HK-2 (cell line): ENCODE data around the gene RAB26.

ENCODE experiments used
- DNase-seq: peaks from one replicate; pipeline ENCODE4 v3.0.0-alpha.2; 2018; ENCODE audit not compliant: unreplicated experiment

Gene RAB26

GRCh38 chr16:2142942-2143877, 5.2 kb upstream of the RAB26 start:
- no peak for DNase-seq

DNA sequence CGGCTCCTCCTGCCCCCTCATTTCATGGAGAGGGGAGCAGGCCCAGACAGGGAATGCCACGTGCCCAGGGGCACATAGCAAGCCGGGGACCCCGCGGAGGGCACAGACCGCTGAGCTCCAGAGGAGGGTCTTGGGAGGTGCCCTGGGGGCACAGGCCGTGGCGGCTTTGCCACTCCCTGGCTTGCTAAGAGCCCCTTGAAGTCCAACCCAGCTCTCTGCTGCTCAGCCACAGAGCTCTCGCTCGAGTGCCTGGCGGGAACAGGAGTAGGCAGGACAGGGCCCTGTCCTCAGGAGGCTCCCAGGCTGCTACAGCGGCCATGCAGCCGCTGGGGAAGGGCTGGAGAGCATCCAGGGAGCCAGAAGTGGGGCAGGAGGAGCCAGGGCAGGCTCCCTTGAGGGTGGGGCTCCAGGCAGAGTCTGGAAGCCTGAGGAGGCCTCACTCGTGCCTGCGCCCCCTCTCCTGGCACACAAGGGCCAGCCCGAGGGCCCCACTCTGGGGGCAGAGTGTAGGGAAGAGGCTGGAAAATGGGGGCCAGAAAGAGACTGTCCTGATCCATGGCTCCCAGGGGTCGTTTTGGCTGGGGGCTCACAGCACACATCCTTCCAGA, 4.4 kb upstream of the RAB26 start:
- DNase-seq: no peak

- no peak for DNase-seq
Measured at GRCh38 chr16:2145843-2146242, 2.6 kb upstream of the RAB26 start.

DNA sequence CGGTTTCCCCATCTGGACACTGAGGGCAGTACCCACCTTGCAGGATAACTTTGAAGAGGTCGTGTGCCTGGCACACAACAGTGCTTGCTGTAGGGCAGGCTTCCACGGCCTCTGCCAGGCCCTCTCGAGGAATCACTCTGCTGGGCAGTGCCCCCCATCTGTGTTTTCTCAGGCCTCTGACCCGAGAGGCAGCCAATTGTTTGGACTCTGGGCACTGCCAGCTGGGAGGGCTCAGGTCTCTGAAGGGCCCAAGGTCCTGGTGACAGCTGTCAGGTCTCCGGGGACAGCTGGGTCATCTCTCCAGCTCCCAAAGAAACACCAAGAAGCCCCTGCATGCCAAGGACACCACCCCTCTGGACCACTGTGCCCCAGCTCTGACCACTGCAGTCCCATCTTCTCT, 1.0 kb upstream of the RAB26 start:
- no peak for DNase-seq

GRCh38 chr16:2148714-2149629, 547 bp downstream of the RAB26 start:
- DNase-seq: peak; percentile 42

DNA sequence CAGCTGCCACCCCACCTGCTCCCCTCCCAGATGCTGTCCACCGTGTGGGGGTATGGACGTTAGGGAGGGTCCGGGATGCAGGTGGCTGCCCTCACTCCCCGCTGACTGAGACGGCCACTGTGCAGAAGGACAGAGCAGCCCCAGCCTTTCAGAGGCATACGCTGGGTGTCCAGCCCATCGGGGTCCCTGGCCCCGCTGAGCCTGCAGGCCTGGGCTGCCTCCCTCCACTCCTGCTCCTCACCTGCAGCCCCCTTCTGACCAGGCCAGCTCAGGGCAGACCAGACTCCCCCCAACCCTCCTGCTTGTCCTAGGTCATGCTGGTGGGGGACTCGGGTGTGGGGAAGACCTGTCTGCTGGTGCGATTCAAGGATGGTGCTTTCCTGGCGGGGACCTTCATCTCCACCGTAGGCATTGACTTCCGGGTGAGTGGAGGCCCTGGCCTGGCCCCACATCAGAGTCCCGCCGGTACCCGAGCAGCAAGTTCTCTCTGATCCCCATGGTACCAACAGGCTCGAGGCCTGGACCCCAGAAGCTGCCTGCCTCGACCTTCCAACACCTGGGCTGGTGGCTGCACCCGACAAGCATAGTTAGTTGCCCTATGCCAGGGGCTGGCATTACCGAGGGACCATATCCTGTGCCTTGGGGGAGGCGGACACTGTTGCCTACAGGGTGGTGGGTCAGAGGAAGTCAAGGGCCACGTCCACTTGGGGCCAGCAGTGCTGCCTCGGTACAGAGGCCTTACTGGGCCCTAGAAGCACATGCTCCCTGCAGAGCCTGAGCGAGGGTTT, 1.4 kb downstream of the RAB26 start:
- DNase-seq: peak; percentile 41

- DNase-seq: peak; percentile 58
Measured at GRCh38 chr16:2150418-2151187, 2.2 kb downstream of the RAB26 start.

GRCh38 chr16:2151188-2152091, 3.0 kb downstream of the RAB26 start:
- peak; percentile 30 for DNase-seq

DNA sequence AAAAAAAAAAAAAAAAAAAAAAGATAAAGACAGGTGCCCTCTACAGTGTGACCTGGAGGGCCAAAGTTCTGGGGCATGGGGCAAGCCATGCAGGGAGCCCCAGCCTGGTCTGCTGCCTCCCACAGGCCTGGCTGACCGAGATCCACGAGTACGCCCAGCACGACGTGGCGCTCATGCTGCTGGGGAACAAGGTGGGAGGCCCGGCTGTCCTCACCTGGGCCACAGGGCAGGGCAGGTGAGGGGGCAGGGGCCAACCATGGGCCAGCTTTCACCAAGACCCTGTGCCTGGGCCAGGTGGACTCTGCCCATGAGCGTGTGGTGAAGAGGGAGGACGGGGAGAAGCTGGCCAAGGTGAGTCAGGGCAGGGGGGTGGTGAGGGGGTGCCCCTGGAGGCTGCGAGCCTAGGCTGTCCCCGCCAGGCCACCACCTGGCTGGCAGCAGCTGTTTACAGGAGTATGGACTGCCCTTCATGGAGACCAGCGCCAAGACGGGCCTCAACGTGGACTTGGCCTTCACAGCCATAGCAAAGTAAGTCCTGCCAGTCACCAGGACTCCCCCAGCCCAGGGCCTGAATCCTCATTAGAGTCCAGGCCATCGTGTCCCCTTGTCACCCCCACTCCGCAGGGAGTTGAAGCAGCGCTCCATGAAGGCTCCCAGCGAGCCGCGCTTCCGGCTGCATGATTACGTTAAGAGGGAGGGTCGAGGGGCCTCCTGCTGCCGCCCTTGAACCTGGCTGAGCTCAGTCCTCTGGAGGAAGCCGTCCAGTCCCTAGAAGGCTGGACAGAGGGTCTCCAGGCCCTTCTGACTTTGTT, 4.5 kb downstream of the RAB26 start:
- peak; percentile 37 for DNase-seq

DNA sequence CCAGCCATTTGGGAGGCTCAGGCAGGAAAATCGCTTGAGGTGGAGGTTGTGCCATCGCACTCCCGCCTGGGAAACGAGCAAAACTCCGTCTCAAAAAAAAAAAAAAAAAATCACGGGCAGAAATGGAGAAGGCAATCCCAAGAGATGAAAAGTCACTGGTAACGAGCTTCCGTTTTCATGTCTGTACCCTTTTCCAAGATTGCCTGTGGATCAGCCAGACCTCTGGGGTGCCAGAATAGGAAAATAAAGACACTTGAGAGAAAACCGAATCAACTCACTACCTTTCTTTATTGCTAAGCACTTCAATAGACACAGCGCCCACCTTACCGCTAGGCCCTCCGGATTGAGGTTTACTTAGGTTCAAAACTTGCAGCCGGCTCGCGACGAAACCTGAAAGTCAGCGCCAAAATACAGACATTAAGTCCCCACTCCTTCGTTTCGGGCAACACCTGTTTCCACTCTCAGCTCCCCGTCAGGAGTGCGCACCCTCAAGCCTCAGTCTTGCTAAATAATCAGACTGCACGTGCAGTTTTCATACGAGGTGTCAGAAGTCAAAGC, 6.2 kb downstream of the RAB26 start:
- DNase-seq: no peak

DNA sequence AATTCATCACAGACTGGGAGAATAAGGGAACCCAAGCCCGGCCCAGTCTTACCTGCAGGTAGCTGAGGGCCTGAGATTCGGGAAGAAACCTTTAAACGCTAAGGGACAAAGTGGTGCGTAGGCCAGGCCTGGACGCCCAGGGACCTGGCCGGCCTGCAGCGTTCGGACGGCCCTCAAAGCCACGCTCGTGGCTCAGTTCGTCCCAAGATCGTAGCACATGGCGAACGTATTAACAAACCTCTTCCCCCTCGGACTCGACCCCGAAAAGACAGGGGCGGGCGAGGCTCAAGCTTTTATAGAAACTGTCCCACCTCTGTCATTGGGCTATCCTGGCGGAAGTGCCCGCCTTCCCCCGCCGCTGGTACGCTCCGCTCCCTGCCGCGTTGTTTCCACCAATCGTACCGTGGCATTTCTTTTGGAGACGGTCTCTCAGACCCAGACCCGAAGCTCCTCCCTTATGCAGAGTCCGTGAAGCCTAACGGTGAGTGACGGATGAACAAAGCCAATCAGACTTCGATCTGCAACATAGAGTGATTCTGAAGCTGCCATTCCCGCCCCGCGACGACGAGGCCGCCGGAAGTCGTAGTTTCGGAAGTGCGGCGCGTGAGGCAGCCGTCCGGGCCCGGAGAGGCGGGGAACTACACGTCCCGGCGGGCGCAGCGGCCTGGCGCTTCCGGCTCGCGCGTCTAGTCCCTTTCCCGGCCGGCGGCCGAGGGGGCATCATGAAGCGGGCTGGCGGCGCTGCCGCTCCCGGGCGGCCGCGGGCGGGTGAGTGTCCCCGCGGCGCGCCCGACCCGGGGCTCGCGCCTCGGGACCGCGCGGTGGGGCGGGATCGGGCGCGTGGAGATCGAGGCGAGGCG, 6.9 kb downstream of the RAB26 start, which contains the start of gene TRAF7:
Gene TRAF7, plus strand, starts transcription at position 692 of the 860 bp plus-strand sequence. CDS start 8,139 bp downstream, outside the sequence.
- peak; percentile 94 for DNase-seq

GRCh38 chr16:2155977-2156848, 7.8 kb downstream of the RAB26 start:
- peak; percentile 36 for DNase-seq

- DNase-seq: no peak
Measured at GRCh38 chr16:2156849-2157224, 8.4 kb downstream of the RAB26 start.

DNA sequence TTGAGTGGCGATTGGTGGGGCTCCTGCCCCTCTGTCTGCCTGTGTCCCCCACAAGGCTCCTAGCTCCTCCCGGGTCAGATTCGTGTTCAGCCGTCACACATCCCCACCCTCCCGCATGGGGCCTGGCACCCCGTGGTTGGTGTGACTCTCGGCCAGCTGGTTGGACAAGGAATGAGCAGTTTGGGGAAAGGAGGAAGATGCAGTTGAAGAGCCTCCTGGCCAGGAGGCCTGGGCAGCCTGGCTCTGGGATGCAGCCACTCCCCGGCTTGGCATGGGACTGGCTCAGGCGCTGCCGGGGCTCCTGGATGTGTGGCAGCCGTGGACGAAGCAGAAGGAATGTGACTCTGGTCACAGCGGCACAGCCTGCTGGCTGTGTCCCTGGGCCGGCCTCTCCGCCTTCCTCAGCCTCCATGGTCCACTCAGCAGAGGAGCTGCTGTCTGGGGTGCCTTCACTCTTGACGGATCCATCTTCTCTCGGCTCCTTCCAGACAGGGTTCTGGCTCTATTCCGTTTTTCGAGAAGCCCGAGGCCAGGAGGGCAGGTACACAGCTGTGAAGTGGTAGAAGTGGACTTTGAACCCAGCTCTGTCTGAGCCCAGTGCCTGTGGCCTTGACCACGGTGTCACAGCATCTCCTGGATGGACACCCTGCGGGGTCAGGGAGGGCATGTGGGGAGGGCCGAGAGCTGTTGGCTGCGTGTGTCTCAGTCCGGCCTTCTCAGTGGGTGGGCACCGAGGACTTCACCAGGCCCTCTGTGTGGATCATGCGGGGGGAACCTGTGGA, 9.2 kb downstream of the RAB26 start:
- DNase-seq: no peak

DNA sequence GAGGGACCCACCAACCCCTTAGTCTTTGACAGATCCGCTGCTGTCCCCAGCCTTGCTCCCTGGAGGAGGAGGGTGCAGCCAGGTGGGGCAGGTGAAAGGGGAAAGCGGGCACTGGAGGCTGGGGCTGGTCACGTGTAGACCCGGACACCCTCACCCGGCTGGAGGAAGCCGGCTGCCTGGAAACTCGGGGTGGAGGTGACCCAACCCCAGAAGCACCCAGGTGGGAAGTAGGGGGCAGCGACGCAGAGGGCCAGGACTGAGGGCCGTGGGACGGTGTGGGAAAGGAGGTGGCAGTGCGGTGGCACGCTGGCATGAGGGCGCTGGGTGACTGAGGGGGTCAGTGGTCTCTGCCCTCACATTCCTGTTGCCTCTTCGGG, 9.8 kb downstream of the RAB26 start:
- no peak for DNase-seq
